Fibroblast of the aortic adventitia (primary cell): Measurements from ENCODE around the gene SEMA3G. TPM values are rescaled to one million over a fixed set of nuclear protein-coding genes. Genes with fewer than 3 reads are reported as not detected.
A peak's percentile ranks its signal among the peaks of the same experiment; 100 is the strongest.

Experiments used
- DNase-seq: peaks from one replicate; pipeline ENCODE4 v3.0.0-alpha.2; 2010; ENCODE audit warnings: low read depth
- H3K4me3 ChIP-seq: 2 replicates; pipeline ENCODE4 v1.5.1; 2011; ENCODE audit warnings: low read depth, mild to moderate bottlenecking, control low read depth, low read length, moderate library complexity
- total RNA-seq: library from RNA; depleted of rRNA; stranded (reverse); fragments of >200 nt; gene quantifications from 2 replicates; pipeline ENCODE4 v1.2.3, GENCODE V29; 2012; ENCODE audit warnings: low replicate concordance
- TF ChIP-seq, protein P1 (sequence below): IDR thresholded peaks from 2 replicates; pipeline ENCODE4 v1.5.1; 2011; ENCODE audit warnings: mild to moderate bottlenecking, low read length, control low read depth, inconsistent platforms; ENCODE audit not compliant: insufficient read depth

Gene SEMA3G
- total RNA-seq, 1 donor, result not detected

DNA sequence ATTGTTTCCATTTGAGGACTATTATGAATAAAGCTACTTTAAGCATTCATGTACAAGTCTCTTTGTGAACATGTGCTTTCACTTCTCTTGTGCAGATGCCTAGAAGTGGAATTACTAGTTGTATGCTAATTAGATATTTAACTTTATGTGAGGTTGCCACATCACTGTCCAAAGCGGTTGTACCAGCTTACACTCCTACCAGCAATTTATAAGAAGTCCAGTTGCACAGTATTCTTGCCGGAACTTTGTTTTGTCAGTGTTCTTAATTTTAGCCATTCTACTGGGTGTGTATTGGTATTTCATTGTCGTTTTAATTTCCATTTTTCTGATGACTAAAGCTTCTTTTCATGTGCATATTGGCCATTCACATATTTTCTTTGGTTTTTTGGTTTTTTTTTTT is 29.1 kb downstream of the SEMA3G start:
- no peak for DNase-seq
- H3K4me3 ChIP-seq, result no peak overlapping the region
- TF ChIP-seq, protein P1, sequence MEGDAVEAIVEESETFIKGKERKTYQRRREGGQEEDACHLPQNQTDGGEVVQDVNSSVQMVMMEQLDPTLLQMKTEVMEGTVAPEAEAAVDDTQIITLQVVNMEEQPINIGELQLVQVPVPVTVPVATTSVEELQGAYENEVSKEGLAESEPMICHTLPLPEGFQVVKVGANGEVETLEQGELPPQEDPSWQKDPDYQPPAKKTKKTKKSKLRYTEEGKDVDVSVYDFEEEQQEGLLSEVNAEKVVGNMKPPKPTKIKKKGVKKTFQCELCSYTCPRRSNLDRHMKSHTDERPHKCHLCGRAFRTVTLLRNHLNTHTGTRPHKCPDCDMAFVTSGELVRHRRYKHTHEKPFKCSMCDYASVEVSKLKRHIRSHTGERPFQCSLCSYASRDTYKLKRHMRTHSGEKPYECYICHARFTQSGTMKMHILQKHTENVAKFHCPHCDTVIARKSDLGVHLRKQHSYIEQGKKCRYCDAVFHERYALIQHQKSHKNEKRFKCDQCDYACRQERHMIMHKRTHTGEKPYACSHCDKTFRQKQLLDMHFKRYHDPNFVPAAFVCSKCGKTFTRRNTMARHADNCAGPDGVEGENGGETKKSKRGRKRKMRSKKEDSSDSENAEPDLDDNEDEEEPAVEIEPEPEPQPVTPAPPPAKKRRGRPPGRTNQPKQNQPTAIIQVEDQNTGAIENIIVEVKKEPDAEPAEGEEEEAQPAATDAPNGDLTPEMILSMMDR, result no peak

- TF ChIP-seq, protein P1, result no peak
- DNase-seq, result no peak
- peak overlapping the region; percentile 98 for H3K4me3 ChIP-seq
These were observed 36.4 kb downstream of the SEMA3G start for GRCh38 chr3:52408466-52408865.

DNA sequence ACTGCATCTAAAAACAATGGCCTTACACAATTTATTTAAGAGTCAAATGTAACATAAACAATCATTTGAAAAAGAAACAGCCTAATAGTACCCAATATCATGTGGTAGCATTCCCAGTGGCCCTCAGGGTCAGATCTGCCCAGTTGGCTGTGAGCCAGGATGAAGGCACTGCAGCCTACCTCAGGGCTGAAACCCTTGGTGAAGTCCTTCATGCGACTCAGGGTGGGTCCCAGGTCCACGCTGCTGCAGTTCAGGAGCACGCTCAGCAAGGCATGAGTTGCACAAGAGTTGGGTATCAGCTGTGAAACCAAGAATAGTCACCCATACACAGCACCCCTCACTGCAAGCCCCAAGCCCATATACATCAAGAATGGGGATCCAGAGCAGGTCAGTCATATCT is 37.1 kb downstream of the SEMA3G start:
- H3K4me3 ChIP-seq, result no peak overlapping the region
- no peak for DNase-seq
- TF ChIP-seq, protein P1, result no peak

GRCh38 chr3:52406791-52407510 is 38.0 kb downstream of the SEMA3G start:
- TF ChIP-seq, protein P1, result no peak
- DNase-seq, result no peak
- no peak overlapping the region for H3K4me3 ChIP-seq

GRCh38 chr3:52406231-52406661 is 38.7 kb downstream of the SEMA3G start:
- H3K4me3 ChIP-seq, result no peak overlapping the region
- TF ChIP-seq, protein P1, result no peak
- no peak for DNase-seq

DNA sequence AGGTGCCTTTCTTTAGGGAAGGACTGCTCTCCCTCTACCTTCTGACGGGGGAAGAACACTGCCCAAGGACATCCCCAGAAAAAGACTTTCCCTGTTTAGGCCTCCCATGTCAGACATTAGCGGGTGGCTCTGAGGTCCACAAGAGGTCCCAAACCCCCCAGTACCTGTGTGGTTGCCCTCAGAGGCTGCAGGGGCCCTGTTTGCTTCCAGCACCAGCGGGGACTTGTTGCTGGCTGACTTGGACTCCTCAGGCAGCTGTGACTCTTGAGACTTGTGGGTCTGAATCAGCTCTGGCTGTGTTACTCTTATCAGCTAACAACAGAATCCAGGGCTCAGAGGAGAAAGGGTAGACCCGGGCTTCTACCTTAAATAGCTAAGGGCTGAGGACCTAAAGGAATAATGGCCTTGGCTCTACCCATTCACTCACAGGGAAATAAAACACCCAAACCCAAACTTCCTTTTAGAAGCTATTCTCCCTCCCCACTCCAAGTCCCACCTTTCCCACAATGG is 39.2 kb downstream of the SEMA3G start:
- no peak for DNase-seq
- no peak overlapping the region for H3K4me3 ChIP-seq
- TF ChIP-seq, protein P1, result no peak
